ENCODE results near the gene IGSF21. TPM values are rescaled to one million over a fixed set of nuclear protein-coding genes. Genes with fewer than 3 reads are reported as not detected.

IGSF21 gene
- total and polyA plus RNA-seq, 10 of the 15 experiments (the other 5 are each of a cell fraction or from before 2014, with no cell fraction given): 0.03 to 0.49 TPM; not detected in 8

DNA sequence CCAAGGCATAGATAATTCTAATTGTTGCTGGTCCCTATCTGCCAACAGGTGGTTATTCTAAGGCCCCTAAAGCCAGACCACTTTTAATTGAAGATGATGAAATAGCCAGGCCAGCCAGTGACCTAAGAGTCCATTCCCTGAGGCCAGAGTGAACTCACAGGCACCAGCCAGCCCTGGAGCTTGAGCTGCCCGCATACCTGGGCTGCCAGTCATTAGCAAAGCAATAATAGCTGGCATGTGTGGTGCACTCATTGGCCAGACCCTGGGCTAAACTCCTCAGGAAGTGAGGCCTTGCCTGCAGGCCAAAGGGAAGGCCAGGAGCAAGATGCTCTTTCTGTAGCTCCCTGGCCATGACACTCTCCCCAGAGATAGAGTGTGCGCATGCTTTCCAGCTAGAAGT is 192.8 kb downstream of the IGSF21 start:
- H4K20me1 ChIP-seq (ENCODE audit: control insufficient read depth, insufficient read depth): no peaks in the 10 kb centered on the region
- ChIA-PET SMC1A (ENCODE audit: uncharacterized antibody, unreplicated experiment) (interaction anchor here (1.0 to 3.4 kb wide), 4 partner anchors 15 to 56 kb away, joined by 4 to 25 read pairs (median 10); no protein-coding TSS in a partner anchor), CTCF (interaction anchor here (0.8 to 4.6 kb wide), 12 partner anchors 9 to 281 kb away, joined by 3 to 31 read pairs (median 6); no protein-coding TSS in a partner anchor), RAD21 (ENCODE audit: unreplicated experiment) (interaction anchor here (0.5 to 1.3 kb wide), 4 partner anchors 15 to 639 kb away, joined by 3 to 5 read pairs (median 4); no protein-coding TSS in a partner anchor), POLR2A (no interaction called here)
- ATAC-seq: no peak
- no peak overlapping the region for H3K9ac ChIP-seq (ENCODE audit: control insufficient read depth, insufficient read depth, low read length)
- H3K4me3 ChIP-seq: no peak overlapping the region
- DNase-seq (ENCODE audit: low read depth, low spot score): no peak
- no peaks in the 10 kb centered on the region for H3K79me2 ChIP-seq (ENCODE audit: control insufficient read depth, insufficient read depth, low read length)
- no peak overlapping the region for H3K27ac ChIP-seq (ENCODE audit: control insufficient read depth, insufficient read depth)
- no peaks in the 10 kb centered on the region for H3K27me3 ChIP-seq (replicated peaks in 1 of 2; ENCODE audit: control insufficient read depth in 2 of 2, insufficient read depth in 2 of 2, low read length in 1 of 2)
- intact Hi-C loops (cut with micrococcal nuclease; ENCODE audit: unreplicated experiment) (loop anchor here (5.0 kb wide), 3 partner anchors 83 to 378 kb away; no protein-coding TSS in a partner anchor), in situ Hi-C loops (cut with MboI) (no loop called here)
- no peak for FAIRE-seq
- no peak overlapping the region for H3K4me2 ChIP-seq (ENCODE audit: control insufficient read depth, insufficient read depth)
- no peak overlapping the region for H2AFZ ChIP-seq (ENCODE audit: control insufficient read depth, low read depth, low read length)
- no peaks in the 10 kb centered on the region for H3K4me1 ChIP-seq (ENCODE audit: control insufficient read depth, insufficient read depth, low read length)
- WGBS (ENCODE audit: insufficient coverage, insufficient replicate concordance, low lambda C conversion rate, missing lambda C conversion rate): 0% methylated on average over 2 of the region's 2 CpGs
- BruUV-seq (replicated peaks): no TSS peak
- H3K36me3 ChIP-seq (ENCODE audit: control insufficient read depth in 2 of 2, insufficient read depth in 2 of 2, low read length in 1 of 2): no peaks in the 10 kb centered on the region
- H3K9me3 ChIP-seq (replicated peaks; ENCODE audit: control insufficient read depth, insufficient read depth, low read length): no peaks in the 10 kb centered on the region
- TF ChIP-seq, protein P1, sequence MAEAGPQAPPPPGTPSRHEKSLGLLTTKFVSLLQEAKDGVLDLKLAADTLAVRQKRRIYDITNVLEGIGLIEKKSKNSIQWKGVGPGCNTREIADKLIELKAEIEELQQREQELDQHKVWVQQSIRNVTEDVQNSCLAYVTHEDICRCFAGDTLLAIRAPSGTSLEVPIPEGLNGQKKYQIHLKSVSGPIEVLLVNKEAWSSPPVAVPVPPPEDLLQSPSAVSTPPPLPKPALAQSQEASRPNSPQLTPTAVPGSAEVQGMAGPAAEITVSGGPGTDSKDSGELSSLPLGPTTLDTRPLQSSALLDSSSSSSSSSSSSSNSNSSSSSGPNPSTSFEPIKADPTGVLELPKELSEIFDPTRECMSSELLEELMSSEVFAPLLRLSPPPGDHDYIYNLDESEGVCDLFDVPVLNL (IDR thresholded peaks at IDR 0.05; ENCODE audit: low read depth, low read length): no peak
- no peak for TF ChIP-seq BHLHE40 (IDR thresholded peaks at IDR 0.05; ENCODE audit: borderline replicate concordance in 1 of 2, low read depth in 2 of 2, low read length in 1 of 2)
- no peak for TF ChIP-seq MEF2B (IDR thresholded peaks at IDR 0.05; ENCODE audit: partially characterized antibody, poor library complexity, severe bottlenecking)
- TF ChIP-seq SMAD1 (IDR thresholded peaks at IDR 0.05; ENCODE audit: low read depth, partially characterized antibody): no peak
- no peak for TF ChIP-seq CHD2 (IDR thresholded peaks at IDR 0.05; ENCODE audit: borderline replicate concordance, low read depth, low read length)
- no peak for TF ChIP-seq PKNOX1 (IDR thresholded peaks at IDR 0.05)
- no peak for TF ChIP-seq FOS (IDR thresholded peaks at IDR 0.05; ENCODE audit: borderline replicate concordance, extremely low read depth, insufficient read length)
- TF ChIP-seq RB1 (IDR thresholded peaks at IDR 0.05; ENCODE audit: borderline replicate concordance): no peak
- TF ChIP-seq, protein P2, sequence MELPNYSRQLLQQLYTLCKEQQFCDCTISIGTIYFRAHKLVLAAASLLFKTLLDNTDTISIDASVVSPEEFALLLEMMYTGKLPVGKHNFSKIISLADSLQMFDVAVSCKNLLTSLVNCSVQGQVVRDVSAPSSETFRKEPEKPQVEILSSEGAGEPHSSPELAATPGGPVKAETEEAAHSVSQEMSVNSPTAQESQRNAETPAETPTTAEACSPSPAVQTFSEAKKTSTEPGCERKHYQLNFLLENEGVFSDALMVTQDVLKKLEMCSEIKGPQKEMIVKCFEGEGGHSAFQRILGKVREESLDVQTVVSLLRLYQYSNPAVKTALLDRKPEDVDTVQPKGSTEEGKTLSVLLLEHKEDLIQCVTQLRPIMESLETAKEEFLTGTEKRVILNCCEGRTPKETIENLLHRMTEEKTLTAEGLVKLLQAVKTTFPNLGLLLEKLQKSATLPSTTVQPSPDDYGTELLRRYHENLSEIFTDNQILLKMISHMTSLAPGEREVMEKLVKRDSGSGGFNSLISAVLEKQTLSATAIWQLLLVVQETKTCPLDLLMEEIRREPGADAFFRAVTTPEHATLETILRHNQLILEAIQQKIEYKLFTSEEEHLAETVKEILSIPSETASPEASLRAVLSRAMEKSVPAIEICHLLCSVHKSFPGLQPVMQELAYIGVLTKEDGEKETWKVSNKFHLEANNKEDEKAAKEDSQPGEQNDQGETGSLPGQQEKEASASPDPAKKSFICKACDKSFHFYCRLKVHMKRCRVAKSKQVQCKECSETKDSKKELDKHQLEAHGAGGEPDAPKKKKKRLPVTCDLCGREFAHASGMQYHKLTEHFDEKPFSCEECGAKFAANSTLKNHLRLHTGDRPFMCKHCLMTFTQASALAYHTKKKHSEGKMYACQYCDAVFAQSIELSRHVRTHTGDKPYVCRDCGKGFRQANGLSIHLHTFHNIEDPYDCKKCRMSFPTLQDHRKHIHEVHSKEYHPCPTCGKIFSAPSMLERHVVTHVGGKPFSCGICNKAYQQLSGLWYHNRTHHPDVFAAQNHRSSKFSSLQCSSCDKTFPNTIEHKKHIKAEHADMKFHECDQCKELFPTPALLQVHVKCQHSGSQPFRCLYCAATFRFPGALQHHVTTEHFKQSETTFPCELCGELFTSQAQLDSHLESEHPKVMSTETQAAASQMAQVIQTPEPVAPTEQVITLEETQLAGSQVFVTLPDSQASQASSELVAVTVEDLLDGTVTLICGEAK (IDR thresholded peaks at IDR 0.05; ENCODE audit: borderline replicate concordance): no peak
- TF ChIP-seq IRF4 (IDR thresholded peaks at IDR 0.05; ENCODE audit: low read depth, low read length): no peak
- TF ChIP-seq, protein P3, sequence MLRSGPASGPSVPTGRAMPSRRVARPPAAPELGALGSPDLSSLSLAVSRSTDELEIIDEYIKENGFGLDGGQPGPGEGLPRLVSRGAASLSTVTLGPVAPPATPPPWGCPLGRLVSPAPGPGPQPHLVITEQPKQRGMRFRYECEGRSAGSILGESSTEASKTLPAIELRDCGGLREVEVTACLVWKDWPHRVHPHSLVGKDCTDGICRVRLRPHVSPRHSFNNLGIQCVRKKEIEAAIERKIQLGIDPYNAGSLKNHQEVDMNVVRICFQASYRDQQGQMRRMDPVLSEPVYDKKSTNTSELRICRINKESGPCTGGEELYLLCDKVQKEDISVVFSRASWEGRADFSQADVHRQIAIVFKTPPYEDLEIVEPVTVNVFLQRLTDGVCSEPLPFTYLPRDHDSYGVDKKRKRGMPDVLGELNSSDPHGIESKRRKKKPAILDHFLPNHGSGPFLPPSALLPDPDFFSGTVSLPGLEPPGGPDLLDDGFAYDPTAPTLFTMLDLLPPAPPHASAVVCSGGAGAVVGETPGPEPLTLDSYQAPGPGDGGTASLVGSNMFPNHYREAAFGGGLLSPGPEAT (IDR thresholded peaks at IDR 0.05; ENCODE audit: low read depth): no peak
- TF ChIP-seq, protein P4, sequence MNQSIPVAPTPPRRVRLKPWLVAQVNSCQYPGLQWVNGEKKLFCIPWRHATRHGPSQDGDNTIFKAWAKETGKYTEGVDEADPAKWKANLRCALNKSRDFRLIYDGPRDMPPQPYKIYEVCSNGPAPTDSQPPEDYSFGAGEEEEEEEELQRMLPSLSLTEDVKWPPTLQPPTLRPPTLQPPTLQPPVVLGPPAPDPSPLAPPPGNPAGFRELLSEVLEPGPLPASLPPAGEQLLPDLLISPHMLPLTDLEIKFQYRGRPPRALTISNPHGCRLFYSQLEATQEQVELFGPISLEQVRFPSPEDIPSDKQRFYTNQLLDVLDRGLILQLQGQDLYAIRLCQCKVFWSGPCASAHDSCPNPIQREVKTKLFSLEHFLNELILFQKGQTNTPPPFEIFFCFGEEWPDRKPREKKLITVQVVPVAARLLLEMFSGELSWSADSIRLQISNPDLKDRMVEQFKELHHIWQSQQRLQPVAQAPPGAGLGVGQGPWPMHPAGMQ (IDR thresholded peaks at IDR 0.05; ENCODE audit: borderline replicate concordance): no peak

Measured in GM12878 (cell line).